ENCODE data around the gene NR6A1. TPM values are rescaled to one million over a fixed set of nuclear protein-coding genes. Genes with fewer than 3 reads are reported as not detected.

NR6A1 gene
- total RNA-seq, 1 donor from 2014 or later: 63.8 TPM

DNA sequence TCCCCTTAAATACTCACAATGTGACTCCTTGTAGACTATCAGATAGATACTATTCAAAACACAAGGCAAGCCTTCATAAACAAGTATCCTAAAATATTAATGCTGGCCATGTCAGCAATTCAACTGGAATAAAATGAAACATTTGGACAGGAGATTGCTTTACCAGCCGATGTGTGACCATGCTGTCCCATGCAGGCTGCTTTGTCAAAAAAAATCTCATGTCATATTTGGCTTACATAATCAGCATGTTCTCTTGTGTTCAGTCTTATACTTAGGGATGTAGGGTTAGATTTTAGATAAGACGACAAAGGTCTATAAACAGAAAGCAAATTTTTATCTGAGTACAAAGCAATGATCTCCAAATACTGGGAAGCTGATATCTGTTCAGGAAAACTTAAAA, 108.5 kb downstream of the NR6A1 start:
- no peak for DNase-seq (ENCODE audit: low spot score)
- TF ChIP-seq, protein P1, sequence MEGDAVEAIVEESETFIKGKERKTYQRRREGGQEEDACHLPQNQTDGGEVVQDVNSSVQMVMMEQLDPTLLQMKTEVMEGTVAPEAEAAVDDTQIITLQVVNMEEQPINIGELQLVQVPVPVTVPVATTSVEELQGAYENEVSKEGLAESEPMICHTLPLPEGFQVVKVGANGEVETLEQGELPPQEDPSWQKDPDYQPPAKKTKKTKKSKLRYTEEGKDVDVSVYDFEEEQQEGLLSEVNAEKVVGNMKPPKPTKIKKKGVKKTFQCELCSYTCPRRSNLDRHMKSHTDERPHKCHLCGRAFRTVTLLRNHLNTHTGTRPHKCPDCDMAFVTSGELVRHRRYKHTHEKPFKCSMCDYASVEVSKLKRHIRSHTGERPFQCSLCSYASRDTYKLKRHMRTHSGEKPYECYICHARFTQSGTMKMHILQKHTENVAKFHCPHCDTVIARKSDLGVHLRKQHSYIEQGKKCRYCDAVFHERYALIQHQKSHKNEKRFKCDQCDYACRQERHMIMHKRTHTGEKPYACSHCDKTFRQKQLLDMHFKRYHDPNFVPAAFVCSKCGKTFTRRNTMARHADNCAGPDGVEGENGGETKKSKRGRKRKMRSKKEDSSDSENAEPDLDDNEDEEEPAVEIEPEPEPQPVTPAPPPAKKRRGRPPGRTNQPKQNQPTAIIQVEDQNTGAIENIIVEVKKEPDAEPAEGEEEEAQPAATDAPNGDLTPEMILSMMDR (IDR thresholded peaks at IDR 0.05; ENCODE audit: unreplicated experiment): no peak
- H3K4me3 Mint-ChIP-seq (ENCODE audit: unreplicated experiment): no peak overlapping the region
- peaks cover 47% of the 10 kb centered on the region for H3K4me1 Mint-ChIP-seq (ENCODE audit: unreplicated experiment)
- peak overlapping the region; percentile 76 for H3K27ac Mint-ChIP-seq (ENCODE audit: unreplicated experiment)
- H3K27me3 Mint-ChIP-seq (ENCODE audit: unreplicated experiment): peaks cover 4% of the 10 kb centered on the region
- no peaks in the 10 kb centered on the region for H3K36me3 Mint-ChIP-seq (ENCODE audit: low read depth, unreplicated experiment)
- no peaks in the 10 kb centered on the region for H3K9me3 Mint-ChIP-seq (ENCODE audit: unreplicated experiment)

DNA sequence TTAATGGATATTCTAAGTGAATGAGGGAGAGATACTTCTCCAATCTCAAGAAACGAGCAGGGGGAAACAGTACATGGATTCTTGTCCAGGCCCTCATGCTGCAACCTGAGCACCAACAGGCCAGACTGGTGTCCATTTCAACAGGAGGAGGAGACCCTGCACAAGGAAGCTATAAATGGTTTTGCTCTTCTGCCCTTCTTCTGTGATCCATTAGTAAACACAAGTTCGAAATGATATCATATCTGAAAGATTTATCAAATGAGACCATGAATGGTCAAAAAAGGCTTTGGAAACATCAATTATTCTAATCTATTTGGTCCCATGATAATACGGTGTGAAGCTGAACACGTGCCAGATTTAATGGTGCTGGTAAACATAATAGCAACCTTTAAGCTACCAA, 109.8 kb downstream of the NR6A1 start:
- TF ChIP-seq, protein P1 (IDR thresholded peaks at IDR 0.05; ENCODE audit: unreplicated experiment): no peak
- peaks cover 47% of the 10 kb centered on the region for H3K4me1 Mint-ChIP-seq (ENCODE audit: unreplicated experiment)
- H3K4me3 Mint-ChIP-seq (ENCODE audit: unreplicated experiment): no peak overlapping the region

DNA sequence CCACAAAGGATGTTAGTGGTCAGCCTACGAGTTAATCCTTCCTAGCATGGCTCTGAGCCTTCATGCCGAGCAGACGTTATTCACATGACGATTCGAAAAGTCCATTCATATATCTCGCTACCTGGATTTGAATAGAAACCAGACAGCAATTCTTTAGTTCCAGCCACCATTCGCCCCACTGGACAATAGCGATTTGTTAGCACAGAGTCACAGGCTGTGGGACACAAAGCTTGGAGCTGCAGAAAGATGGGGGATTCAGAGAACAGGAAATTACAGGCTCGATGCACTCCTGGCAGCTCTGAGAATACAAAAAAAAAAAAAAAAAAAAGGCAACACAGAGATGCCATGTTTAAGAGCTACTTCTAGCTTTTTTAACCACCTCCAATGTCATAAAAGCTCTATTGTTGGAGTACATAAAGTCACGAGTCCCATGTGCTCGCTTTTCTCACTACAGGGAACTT, 110.7 kb downstream of the NR6A1 start:
- TF ChIP-seq, protein P1 (IDR thresholded peaks at IDR 0.05; ENCODE audit: unreplicated experiment): no peak
- peak overlapping the region; percentile 98 for H3K27ac Mint-ChIP-seq (ENCODE audit: unreplicated experiment)
- no peaks in the 10 kb centered on the region for H3K36me3 Mint-ChIP-seq (ENCODE audit: low read depth, unreplicated experiment)
- H3K4me1 Mint-ChIP-seq (ENCODE audit: unreplicated experiment): peaks cover 47% of the 10 kb centered on the region
- DNase-seq (ENCODE audit: low spot score): peak; percentile 28
- no peaks in the 10 kb centered on the region for H3K9me3 Mint-ChIP-seq (ENCODE audit: unreplicated experiment)
- H3K4me3 Mint-ChIP-seq (ENCODE audit: unreplicated experiment): peak overlapping the region; percentile 78
- peaks cover 4% of the 10 kb centered on the region for H3K27me3 Mint-ChIP-seq (ENCODE audit: unreplicated experiment)

More for the DNA sequence above, 109.8 kb downstream of the NR6A1 start:
- no peak for DNase-seq (ENCODE audit: low spot score)
- H3K27me3 Mint-ChIP-seq (ENCODE audit: unreplicated experiment): peaks cover 4% of the 10 kb centered on the region
- H3K36me3 Mint-ChIP-seq (ENCODE audit: low read depth, unreplicated experiment): no peaks in the 10 kb centered on the region
- H3K27ac Mint-ChIP-seq (ENCODE audit: unreplicated experiment): peak overlapping the region; percentile 12
- H3K9me3 Mint-ChIP-seq (ENCODE audit: unreplicated experiment): no peaks in the 10 kb centered on the region

GRCh38 chr9:124659099-124659659, 111.9 kb downstream of the NR6A1 start:
- H3K9me3 Mint-ChIP-seq (ENCODE audit: unreplicated experiment): no peaks in the 10 kb centered on the region
- H3K4me3 Mint-ChIP-seq (ENCODE audit: unreplicated experiment): peak overlapping the region; percentile 87
- peak; percentile 57 for DNase-seq (ENCODE audit: low spot score)
- peak overlapping the region; percentile 98 for H3K27ac Mint-ChIP-seq (ENCODE audit: unreplicated experiment)
- TF ChIP-seq, protein P1 (IDR thresholded peaks at IDR 0.05; ENCODE audit: unreplicated experiment): no peak
- peaks cover 4% of the 10 kb centered on the region for H3K27me3 Mint-ChIP-seq (ENCODE audit: unreplicated experiment)
- H3K36me3 Mint-ChIP-seq (ENCODE audit: low read depth, unreplicated experiment): no peaks in the 10 kb centered on the region
- peaks cover 45% of the 10 kb centered on the region for H3K4me1 Mint-ChIP-seq (ENCODE audit: unreplicated experiment)

- Mint-ChIP-seq H3K27me3 (ENCODE audit: unreplicated experiment) (peaks cover 4% of the 10 kb centered on the region), H3K4me3 (ENCODE audit: unreplicated experiment) (peak overlapping the region; percentile 87), H3K9me3 (ENCODE audit: unreplicated experiment) (no peaks in the 10 kb centered on the region), H3K27ac (ENCODE audit: unreplicated experiment) (peak overlapping the region; percentile 98), H3K4me1 (ENCODE audit: unreplicated experiment) (peaks cover 40% of the 10 kb centered on the region), H3K36me3 (ENCODE audit: low read depth, unreplicated experiment) (no peaks in the 10 kb centered on the region)
- TF ChIP-seq, protein P1 (IDR thresholded peaks at IDR 0.05; ENCODE audit: unreplicated experiment): no peak
- DNase-seq (ENCODE audit: low spot score): peak; percentile 33
Measured at GRCh38 chr9:124658165-124659017, 112.7 kb downstream of the NR6A1 start.

Data from endothelial cell (in vitro differentiated cells).